Measurements from ENCODE around the gene PHLDA3.

The PHLDA3 gene

GRCh38 chr1:201418461-201418860 lies 50.5 kb downstream of the PHLDA3 start:
- H3K9me3 ChIP-seq (ENCODE audit: low read length): no peaks in the 10 kb centered on the region
- no peak overlapping the region for H3K4me2 ChIP-seq (ENCODE audit: low read length)
- TF ChIP-seq EZH2 (IDR thresholded peaks at IDR 0.05; ENCODE audit: borderline replicate concordance, low read length): no peak
- TF ChIP-seq, protein P1, sequence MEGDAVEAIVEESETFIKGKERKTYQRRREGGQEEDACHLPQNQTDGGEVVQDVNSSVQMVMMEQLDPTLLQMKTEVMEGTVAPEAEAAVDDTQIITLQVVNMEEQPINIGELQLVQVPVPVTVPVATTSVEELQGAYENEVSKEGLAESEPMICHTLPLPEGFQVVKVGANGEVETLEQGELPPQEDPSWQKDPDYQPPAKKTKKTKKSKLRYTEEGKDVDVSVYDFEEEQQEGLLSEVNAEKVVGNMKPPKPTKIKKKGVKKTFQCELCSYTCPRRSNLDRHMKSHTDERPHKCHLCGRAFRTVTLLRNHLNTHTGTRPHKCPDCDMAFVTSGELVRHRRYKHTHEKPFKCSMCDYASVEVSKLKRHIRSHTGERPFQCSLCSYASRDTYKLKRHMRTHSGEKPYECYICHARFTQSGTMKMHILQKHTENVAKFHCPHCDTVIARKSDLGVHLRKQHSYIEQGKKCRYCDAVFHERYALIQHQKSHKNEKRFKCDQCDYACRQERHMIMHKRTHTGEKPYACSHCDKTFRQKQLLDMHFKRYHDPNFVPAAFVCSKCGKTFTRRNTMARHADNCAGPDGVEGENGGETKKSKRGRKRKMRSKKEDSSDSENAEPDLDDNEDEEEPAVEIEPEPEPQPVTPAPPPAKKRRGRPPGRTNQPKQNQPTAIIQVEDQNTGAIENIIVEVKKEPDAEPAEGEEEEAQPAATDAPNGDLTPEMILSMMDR (IDR thresholded peaks at IDR 0.05; ENCODE audit: low read length): no peak
- H4K20me1 ChIP-seq (ENCODE audit: insufficient read depth, low read length): no peaks in the 10 kb centered on the region
- no peaks in the 10 kb centered on the region for H3K9me2 ChIP-seq (ENCODE audit: low read depth, low read length)
- H3K4me1 ChIP-seq (ENCODE audit: insufficient read depth, low read length, severe bottlenecking): no peaks in the 10 kb centered on the region
- H3K36me3 ChIP-seq (ENCODE audit: insufficient read depth, low read length): no peaks in the 10 kb centered on the region
- no peak overlapping the region for H2AFZ ChIP-seq (ENCODE audit: low read length)
- no peak overlapping the region for H3K9ac ChIP-seq (ENCODE audit: low read length)
- H3F3A ChIP-seq (ENCODE audit: insufficient read depth, low read length): no peaks in the 10 kb centered on the region
- H3K27me3 ChIP-seq (ENCODE audit: insufficient read depth, low read length): peaks cover 6% of the 10 kb centered on the region; the same call in 1 of the 2 replicates
- no peak overlapping the region for H3K4me3 ChIP-seq (ENCODE audit: low read depth, low read length, poor library complexity, severe bottlenecking)
- H3K27ac ChIP-seq (ENCODE audit: low read depth, low read length, poor library complexity, severe bottlenecking): no peak overlapping the region
- H3K79me2 ChIP-seq (ENCODE audit: insufficient read depth, low read length): no peaks in the 10 kb centered on the region
